ENCODE measurements around the gene ING1.

DNA sequence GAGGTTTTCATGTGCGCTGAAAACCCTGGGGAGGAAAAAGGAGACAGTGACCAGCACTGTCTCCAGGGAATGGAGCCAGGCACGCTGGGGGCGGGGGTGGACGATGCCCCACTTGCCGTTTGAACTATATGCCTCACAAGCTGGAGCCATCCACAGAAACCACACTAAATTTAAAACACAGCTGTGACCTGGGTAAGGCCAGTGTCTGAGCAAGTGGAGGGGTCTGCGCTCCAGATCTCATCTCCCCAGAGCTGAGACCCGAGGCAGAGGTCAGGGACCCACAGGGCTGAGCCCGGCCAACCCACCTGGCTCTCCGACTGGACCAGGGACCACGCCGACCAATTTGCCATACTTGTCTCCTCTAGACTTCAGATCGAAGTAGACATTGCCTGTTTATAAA lies 30.8 kb upstream of the ING1 start:
- no peak for TF ChIP-seq YY1 (IDR thresholded peaks at IDR 0.05; ENCODE audit: low read depth)
- TF ChIP-seq, protein P1, sequence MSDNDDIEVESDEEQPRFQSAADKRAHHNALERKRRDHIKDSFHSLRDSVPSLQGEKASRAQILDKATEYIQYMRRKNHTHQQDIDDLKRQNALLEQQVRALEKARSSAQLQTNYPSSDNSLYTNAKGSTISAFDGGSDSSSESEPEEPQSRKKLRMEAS (IDR thresholded peaks at IDR 0.05): no peak
- TF ChIP-seq NFIC (IDR thresholded peaks at IDR 0.05): no peak
- TF ChIP-seq FOXM1 (IDR thresholded peaks at IDR 0.05; ENCODE audit: borderline replicate concordance, low read depth): no peak
- TF ChIP-seq, protein P2, sequence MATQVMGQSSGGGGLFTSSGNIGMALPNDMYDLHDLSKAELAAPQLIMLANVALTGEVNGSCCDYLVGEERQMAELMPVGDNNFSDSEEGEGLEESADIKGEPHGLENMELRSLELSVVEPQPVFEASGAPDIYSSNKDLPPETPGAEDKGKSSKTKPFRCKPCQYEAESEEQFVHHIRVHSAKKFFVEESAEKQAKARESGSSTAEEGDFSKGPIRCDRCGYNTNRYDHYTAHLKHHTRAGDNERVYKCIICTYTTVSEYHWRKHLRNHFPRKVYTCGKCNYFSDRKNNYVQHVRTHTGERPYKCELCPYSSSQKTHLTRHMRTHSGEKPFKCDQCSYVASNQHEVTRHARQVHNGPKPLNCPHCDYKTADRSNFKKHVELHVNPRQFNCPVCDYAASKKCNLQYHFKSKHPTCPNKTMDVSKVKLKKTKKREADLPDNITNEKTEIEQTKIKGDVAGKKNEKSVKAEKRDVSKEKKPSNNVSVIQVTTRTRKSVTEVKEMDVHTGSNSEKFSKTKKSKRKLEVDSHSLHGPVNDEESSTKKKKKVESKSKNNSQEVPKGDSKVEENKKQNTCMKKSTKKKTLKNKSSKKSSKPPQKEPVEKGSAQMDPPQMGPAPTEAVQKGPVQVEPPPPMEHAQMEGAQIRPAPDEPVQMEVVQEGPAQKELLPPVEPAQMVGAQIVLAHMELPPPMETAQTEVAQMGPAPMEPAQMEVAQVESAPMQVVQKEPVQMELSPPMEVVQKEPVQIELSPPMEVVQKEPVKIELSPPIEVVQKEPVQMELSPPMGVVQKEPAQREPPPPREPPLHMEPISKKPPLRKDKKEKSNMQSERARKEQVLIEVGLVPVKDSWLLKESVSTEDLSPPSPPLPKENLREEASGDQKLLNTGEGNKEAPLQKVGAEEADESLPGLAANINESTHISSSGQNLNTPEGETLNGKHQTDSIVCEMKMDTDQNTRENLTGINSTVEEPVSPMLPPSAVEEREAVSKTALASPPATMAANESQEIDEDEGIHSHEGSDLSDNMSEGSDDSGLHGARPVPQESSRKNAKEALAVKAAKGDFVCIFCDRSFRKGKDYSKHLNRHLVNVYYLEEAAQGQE (IDR thresholded peaks at IDR 0.05; ENCODE audit: low read depth): no peak
- TF ChIP-seq EP300 (IDR thresholded peaks at IDR 0.05; ENCODE audit: borderline replicate concordance): no peak
- TF ChIP-seq RAD21 (IDR thresholded peaks at IDR 0.05; ENCODE audit: low read depth): no peak
- TF ChIP-seq CEBPB (IDR thresholded peaks at IDR 0.05): no peak
- TF ChIP-seq TAF1 (IDR thresholded peaks at IDR 0.05; ENCODE audit: low read depth): no peak
- TF ChIP-seq TCF12 (IDR thresholded peaks at IDR 0.05; ENCODE audit: low read depth): no peak

Measured in Ishikawa (cell line).